ENCODE data around the gene PRKCB. TPM values are rescaled to one million over a fixed set of nuclear protein-coding genes. Genes with fewer than 3 reads are reported as not detected.

Gene PRKCB
- polyA plus RNA-seq, 3 donors: 57.4 to 87.4 (median 75.5) TPM

DNA sequence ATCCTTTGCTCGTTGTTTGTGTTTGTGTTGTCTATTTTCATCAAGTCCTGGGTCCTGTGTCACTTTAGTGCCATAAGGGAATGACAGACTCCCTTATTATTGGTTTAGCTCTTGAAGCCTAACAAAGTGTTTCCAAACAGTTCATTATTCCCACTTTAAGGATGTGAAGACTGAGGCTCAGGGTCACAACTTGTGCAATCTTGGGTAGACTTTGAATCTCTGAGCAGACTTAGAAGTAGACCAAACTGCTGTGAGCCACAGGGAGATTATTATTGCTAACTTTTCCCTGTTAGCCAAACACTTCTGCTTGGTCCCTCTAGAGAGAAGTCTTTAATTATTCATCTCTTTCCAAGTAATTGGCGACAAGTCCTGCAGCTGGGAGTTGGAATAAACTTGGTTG, 31.8 kb downstream of the PRKCB start:
- peaks cover 86% of the 10 kb centered on the region for H3K4me1 Mint-ChIP-seq
- H3K36me3 ChIP-seq (replicated peaks in 1 of 2; ENCODE audit: control insufficient read depth in 1 of 2, insufficient read depth in 2 of 2, low read length in 2 of 2): peaks cover 0 to 18% of the 10 kb centered on the region in 2 donors
- no peak overlapping the region for H2AFZ ChIP-seq (ENCODE audit: insufficient read depth, low read depth, low read length, poor library complexity, severe bottlenecking)
- peaks cover 95% of the 10 kb centered on the region for H3K79me2 ChIP-seq (ENCODE audit: insufficient read depth, low read length)
- H3K4me3 ChIP-seq (replicated peaks in 1 of 3; ENCODE audit: low read depth in 2 of 3, low read length in 3 of 3): peak overlapping the region in 1 of 3 experiments; percentile 9
- H3K27ac Mint-ChIP-seq: peak overlapping the region in 3 of 7 donors; percentile 10 to 71 (median 49)
- no peak overlapping the region for H3K4me3 Mint-ChIP-seq
- no peaks in the 10 kb centered on the region for H3K27me3 Mint-ChIP-seq (ENCODE audit: low read depth in 3 of 3)
- H3K9me3 Mint-ChIP-seq: peaks cover 0 to 1% (median 0%) of the 10 kb centered on the region in 7 donors
- H3K36me3 Mint-ChIP-seq: peaks cover 10 to 27% of the 10 kb centered on the region in 2 donors
- no peak for DNase-seq
- H3K27ac ChIP-seq (ENCODE audit: low read depth in 1 of 2, low read length in 2 of 2): no peak overlapping the region
- no peaks in the 10 kb centered on the region for H3K27me3 ChIP-seq (ENCODE audit: control insufficient read depth in 2 of 2, insufficient read depth in 2 of 2, low read length in 2 of 2)
- H4K20me1 ChIP-seq (ENCODE audit: insufficient read depth, low read length): peaks cover 83% of the 10 kb centered on the region
- intact Hi-C loops (cut with micrococcal nuclease): no loop called here
- TF ChIP-seq, protein P1, sequence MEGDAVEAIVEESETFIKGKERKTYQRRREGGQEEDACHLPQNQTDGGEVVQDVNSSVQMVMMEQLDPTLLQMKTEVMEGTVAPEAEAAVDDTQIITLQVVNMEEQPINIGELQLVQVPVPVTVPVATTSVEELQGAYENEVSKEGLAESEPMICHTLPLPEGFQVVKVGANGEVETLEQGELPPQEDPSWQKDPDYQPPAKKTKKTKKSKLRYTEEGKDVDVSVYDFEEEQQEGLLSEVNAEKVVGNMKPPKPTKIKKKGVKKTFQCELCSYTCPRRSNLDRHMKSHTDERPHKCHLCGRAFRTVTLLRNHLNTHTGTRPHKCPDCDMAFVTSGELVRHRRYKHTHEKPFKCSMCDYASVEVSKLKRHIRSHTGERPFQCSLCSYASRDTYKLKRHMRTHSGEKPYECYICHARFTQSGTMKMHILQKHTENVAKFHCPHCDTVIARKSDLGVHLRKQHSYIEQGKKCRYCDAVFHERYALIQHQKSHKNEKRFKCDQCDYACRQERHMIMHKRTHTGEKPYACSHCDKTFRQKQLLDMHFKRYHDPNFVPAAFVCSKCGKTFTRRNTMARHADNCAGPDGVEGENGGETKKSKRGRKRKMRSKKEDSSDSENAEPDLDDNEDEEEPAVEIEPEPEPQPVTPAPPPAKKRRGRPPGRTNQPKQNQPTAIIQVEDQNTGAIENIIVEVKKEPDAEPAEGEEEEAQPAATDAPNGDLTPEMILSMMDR (IDR thresholded peaks at IDR 0.05): no peak
- no peak overlapping the region for H3K9ac ChIP-seq (ENCODE audit: insufficient read depth, low read length, poor library complexity, severe bottlenecking)
- H3K4me1 ChIP-seq (ENCODE audit: control insufficient read depth in 1 of 2, insufficient read depth in 2 of 2, low read length in 2 of 2): peaks cover 80 to 92% of the 10 kb centered on the region in 2 donors
- H3K9me3 ChIP-seq (replicated peaks in 1 of 2; ENCODE audit: control insufficient read depth in 1 of 2, insufficient read depth in 1 of 2, low read length in 2 of 2): no peaks in the 10 kb centered on the region
- no CpG with 5 or more reads among the region's 2 CpGs for WGBS (ENCODE audit: insufficient coverage)
- H3K4me2 ChIP-seq (replicated peaks; ENCODE audit: extremely low read depth, low read length, poor library complexity, severe bottlenecking): peak overlapping the region; percentile 23

DNA sequence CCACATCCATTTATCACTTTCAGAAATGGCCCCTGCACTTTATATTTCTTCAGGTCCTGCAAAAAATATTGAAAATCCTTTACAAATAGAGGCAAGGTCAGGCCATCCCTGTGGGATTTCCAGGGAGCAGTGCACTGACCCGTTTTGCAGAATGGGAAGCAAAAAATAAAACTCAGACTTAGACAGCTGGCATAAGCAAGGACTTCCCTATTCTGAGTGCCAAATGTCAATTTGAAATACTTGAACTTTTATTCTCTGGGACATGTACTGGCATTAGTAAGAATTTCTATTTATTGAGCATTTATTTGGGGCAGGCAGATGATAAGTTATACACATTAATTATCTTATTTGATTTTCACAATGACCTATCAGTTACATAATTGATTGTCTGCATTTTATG, 32.4 kb downstream of the PRKCB start:
- Mint-ChIP-seq H3K27me3 (ENCODE audit: low read depth in 3 of 3) (no peaks in the 10 kb centered on the region), H3K27ac (peak overlapping the region in 6 of 7 donors; percentile 10 to 81 (median 71)), H3K4me3 (no peak overlapping the region), H3K4me1 (peaks cover 87% of the 10 kb centered on the region), H3K36me3 (peaks cover 10 to 27% of the 10 kb centered on the region in 2 donors), H3K9me3 (peaks cover 0 to 1% (median 0%) of the 10 kb centered on the region in 7 donors)
- Histone ChIP-seq H3K4me2 (replicated peaks; ENCODE audit: extremely low read depth, low read length, poor library complexity, severe bottlenecking) (peak overlapping the region; percentile 23), H3K36me3 (replicated peaks in 1 of 2; ENCODE audit: control insufficient read depth in 1 of 2, insufficient read depth in 2 of 2, low read length in 2 of 2) (peaks cover 0 to 18% of the 10 kb centered on the region in 2 donors), H3K9me3 (replicated peaks in 1 of 2; ENCODE audit: control insufficient read depth in 1 of 2, insufficient read depth in 1 of 2, low read length in 2 of 2) (no peaks in the 10 kb centered on the region), H3K79me2 (ENCODE audit: insufficient read depth, low read length) (peaks cover 97% of the 10 kb centered on the region), H3K27me3 (ENCODE audit: control insufficient read depth in 2 of 2, insufficient read depth in 2 of 2, low read length in 2 of 2) (no peaks in the 10 kb centered on the region), H3K9ac (ENCODE audit: insufficient read depth, low read length, poor library complexity, severe bottlenecking) (no peak overlapping the region), H2AFZ (ENCODE audit: insufficient read depth, low read depth, low read length, poor library complexity, severe bottlenecking) (no peak overlapping the region), H3K27ac (ENCODE audit: low read depth in 1 of 2, low read length in 2 of 2) (peak overlapping the region in 1 of 2 donors; percentile 20), H3K4me1 (ENCODE audit: control insufficient read depth in 1 of 2, insufficient read depth in 2 of 2, low read length in 2 of 2) (peaks cover 78 to 89% of the 10 kb centered on the region in 2 donors), H3K4me3 (replicated peaks in 1 of 3; ENCODE audit: low read depth in 2 of 3, low read length in 3 of 3) (peak overlapping the region in 1 of 3 experiments; percentile 9), H4K20me1 (ENCODE audit: insufficient read depth, low read length) (peaks cover 85% of the 10 kb centered on the region)
- no CpG with 5 or more reads among the region's 1 CpG for WGBS (ENCODE audit: insufficient coverage)
- intact Hi-C loops (cut with micrococcal nuclease): no loop called here
- DNase-seq: peak in 2 of 3 donors; percentile 33 to 36
- TF ChIP-seq, protein P1 (IDR thresholded peaks at IDR 0.05): no peak

All from CD14-positive monocyte (primary cell).